ENCODE data around the gene RPA3.
A peak's percentile ranks its signal among the peaks of the same experiment; 100 is the strongest.

The RPA3 gene

GRCh38 chr7:7718492-7718891 is at the start of gene RPA3:
RPA3 (minus strand) TSS chr7:7718607; CDS start chr7:7640418, 78,189 bp downstream.
- no peak within 1 kb of the TSS for H3K4me3 ChIP-seq (ENCODE audit: low read depth, low read length)
- DNase-seq (ENCODE audit: low read depth) = no peak

GRCh38 chr7:7766671-7767070 is 48.3 kb upstream of the RPA3 start:
- H3K4me3 ChIP-seq (ENCODE audit: low read depth, low read length) = no peak overlapping the region
- DNase-seq (ENCODE audit: low read depth) = no peak

GRCh38 chr7:7765422-7765821 is 47.0 kb upstream of the RPA3 start:
- no peak for DNase-seq (ENCODE audit: low read depth)
- no peak overlapping the region for H3K4me3 ChIP-seq (ENCODE audit: low read depth, low read length)

GRCh38 chr7:7764520-7765396 is 46.4 kb upstream of the RPA3 start:
- H3K4me3 ChIP-seq (ENCODE audit: low read depth, low read length) = no peak overlapping the region
- DNase-seq (ENCODE audit: low read depth) = no peak

GRCh38 chr7:7761974-7762779 is 43.8 kb upstream of the RPA3 start:
- DNase-seq (ENCODE audit: low read depth) = peak; percentile 81
- peak overlapping the region; percentile 39 for H3K4me3 ChIP-seq (ENCODE audit: low read depth, low read length)

GRCh38 chr7:7761340-7761973 is 43.0 kb upstream of the RPA3 start:
- no peak for DNase-seq (ENCODE audit: low read depth)
- peak overlapping the region; percentile 39 for H3K4me3 ChIP-seq (ENCODE audit: low read depth, low read length)

- DNase-seq (ENCODE audit: low read depth) = no peak
- H3K4me3 ChIP-seq (ENCODE audit: low read depth, low read length) = no peak overlapping the region
These were observed 39.2 kb upstream of the RPA3 start for GRCh38 chr7:7757576-7757975.

- no peak for DNase-seq (ENCODE audit: low read depth)
- no peak overlapping the region for H3K4me3 ChIP-seq (ENCODE audit: low read depth, low read length)
These were observed 38.2 kb upstream of the RPA3 start for GRCh38 chr7:7756577-7756976.

GRCh38 chr7:7751243-7752092 is 33.1 kb upstream of the RPA3 start:
- H3K4me3 ChIP-seq (ENCODE audit: low read depth, low read length) = no peak overlapping the region
- DNase-seq (ENCODE audit: low read depth) = no peak

GRCh38 chr7:7750571-7751242 is 32.3 kb upstream of the RPA3 start:
- DNase-seq (ENCODE audit: low read depth) = no peak
- H3K4me3 ChIP-seq (ENCODE audit: low read depth, low read length) = no peak overlapping the region

- H3K4me3 ChIP-seq (ENCODE audit: low read depth, low read length) = no peak overlapping the region
- no peak for DNase-seq (ENCODE audit: low read depth)
These were observed 28.1 kb upstream of the RPA3 start for GRCh38 chr7:7746458-7746857.

GRCh38 chr7:7745966-7746365 is 27.6 kb upstream of the RPA3 start:
- H3K4me3 ChIP-seq (ENCODE audit: low read depth, low read length) = no peak overlapping the region
- no peak for DNase-seq (ENCODE audit: low read depth)

- no peak for DNase-seq (ENCODE audit: low read depth)
- H3K4me3 ChIP-seq (ENCODE audit: low read depth, low read length) = no peak overlapping the region
These were observed 26.9 kb upstream of the RPA3 start for GRCh38 chr7:7745258-7745657.

- DNase-seq (ENCODE audit: low read depth) = no peak
- H3K4me3 ChIP-seq (ENCODE audit: low read depth, low read length) = no peak overlapping the region
These were observed 23.8 kb upstream of the RPA3 start for GRCh38 chr7:7742223-7742622.

- no peak overlapping the region for H3K4me3 ChIP-seq (ENCODE audit: low read depth, low read length)
- no peak for DNase-seq (ENCODE audit: low read depth)
These were observed 21.6 kb upstream of the RPA3 start for GRCh38 chr7:7740037-7740355.

- H3K4me3 ChIP-seq (ENCODE audit: low read depth, low read length) = no peak overlapping the region
- no peak for DNase-seq (ENCODE audit: low read depth)
These were observed 21.0 kb upstream of the RPA3 start for GRCh38 chr7:7739204-7740036.

- no peak for DNase-seq (ENCODE audit: low read depth)
- no peak overlapping the region for H3K4me3 ChIP-seq (ENCODE audit: low read depth, low read length)
These were observed 20.2 kb upstream of the RPA3 start for GRCh38 chr7:7738622-7739021.

GRCh38 chr7:7738177-7738576 is 19.8 kb upstream of the RPA3 start:
- no peak overlapping the region for H3K4me3 ChIP-seq (ENCODE audit: low read depth, low read length)
- no peak for DNase-seq (ENCODE audit: low read depth)
